Measurements from ENCODE around the gene POLR1C.
A peak's percentile ranks its signal among the peaks of the same experiment; 100 is the strongest.
"Not testable (repeated sequence)": the region's sequence is repeated elsewhere in the genome, so short reads cannot be mapped to it uniquely, and the experiment has no call there.

POLR1C gene, protein sequence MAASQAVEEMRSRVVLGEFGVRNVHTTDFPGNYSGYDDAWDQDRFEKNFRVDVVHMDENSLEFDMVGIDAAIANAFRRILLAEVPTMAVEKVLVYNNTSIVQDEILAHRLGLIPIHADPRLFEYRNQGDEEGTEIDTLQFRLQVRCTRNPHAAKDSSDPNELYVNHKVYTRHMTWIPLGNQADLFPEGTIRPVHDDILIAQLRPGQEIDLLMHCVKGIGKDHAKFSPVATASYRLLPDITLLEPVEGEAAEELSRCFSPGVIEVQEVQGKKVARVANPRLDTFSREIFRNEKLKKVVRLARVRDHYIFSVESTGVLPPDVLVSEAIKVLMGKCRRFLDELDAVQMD

DNA sequence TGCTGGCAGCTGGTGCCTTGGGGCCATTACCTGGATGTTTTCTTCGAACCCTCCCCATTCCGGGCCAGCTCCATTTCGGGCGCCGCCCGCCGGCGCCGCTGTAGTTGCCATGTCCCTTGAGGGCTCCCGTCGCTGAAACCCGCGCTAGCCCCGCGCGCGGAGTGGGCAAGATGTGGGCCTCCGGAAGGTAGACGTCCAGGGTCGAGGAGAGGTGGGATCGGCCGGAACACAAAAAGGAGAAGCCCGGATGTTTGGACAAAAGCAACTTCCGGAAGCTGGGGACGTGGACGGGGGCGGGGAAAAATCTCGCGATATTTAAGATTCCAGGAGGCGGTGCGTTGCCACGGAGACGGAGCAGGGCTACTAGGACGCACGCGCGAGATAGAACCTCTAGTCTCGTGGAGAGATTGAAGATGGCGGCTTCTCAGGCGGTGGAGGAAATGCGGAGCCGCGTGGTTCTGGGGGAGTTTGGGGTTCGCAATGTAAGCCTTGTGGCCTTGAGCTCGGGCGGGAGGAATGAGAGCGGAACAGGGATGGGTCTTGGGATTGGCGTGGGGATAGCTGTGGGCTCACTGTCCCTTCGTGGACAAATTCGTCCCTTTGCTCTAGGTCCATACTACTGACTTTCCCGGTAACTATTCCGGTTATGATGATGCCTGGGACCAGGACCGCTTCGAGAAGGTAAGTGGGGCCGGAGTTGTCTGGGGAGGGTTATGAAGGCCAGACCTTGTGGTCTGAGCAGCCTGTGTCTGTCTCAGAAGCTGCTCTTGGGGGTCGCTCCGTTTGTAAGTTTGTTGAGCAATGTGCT is at the start of gene POLR1C, which contains the start of gene YIPF3:
POLR1C (plus strand) TSS at position 393 of the 808 bp plus-strand sequence; CDS start at position 414, 21 bp downstream.
YIPF3 (minus strand) TSS at position 230 of the 808 bp plus-strand sequence; CDS start at position 111, 119 bp downstream.
- H3K36me3 ChIP-seq (ENCODE audit: insufficient read depth, low read length) = peaks cover 71% of the 10 kb centered on the region
- TF ChIP-seq, protein P1, sequence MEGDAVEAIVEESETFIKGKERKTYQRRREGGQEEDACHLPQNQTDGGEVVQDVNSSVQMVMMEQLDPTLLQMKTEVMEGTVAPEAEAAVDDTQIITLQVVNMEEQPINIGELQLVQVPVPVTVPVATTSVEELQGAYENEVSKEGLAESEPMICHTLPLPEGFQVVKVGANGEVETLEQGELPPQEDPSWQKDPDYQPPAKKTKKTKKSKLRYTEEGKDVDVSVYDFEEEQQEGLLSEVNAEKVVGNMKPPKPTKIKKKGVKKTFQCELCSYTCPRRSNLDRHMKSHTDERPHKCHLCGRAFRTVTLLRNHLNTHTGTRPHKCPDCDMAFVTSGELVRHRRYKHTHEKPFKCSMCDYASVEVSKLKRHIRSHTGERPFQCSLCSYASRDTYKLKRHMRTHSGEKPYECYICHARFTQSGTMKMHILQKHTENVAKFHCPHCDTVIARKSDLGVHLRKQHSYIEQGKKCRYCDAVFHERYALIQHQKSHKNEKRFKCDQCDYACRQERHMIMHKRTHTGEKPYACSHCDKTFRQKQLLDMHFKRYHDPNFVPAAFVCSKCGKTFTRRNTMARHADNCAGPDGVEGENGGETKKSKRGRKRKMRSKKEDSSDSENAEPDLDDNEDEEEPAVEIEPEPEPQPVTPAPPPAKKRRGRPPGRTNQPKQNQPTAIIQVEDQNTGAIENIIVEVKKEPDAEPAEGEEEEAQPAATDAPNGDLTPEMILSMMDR (IDR thresholded peaks at IDR 0.05; ENCODE audit: borderline replicate concordance, extremely low read depth, low read length, poor library complexity, severe bottlenecking) = no peak
- peak within 1 kb of the TSS; percentile 85 for H3K9ac ChIP-seq (ENCODE audit: low read depth, low read length)
- H3K4me1 ChIP-seq (ENCODE audit: insufficient read depth, low read length) = peaks cover 39% of the 10 kb centered on the region
- no peaks in the 10 kb centered on the region for H3K9me3 ChIP-seq (ENCODE audit: insufficient read depth, low read length, severe bottlenecking)
- H3K4me2 ChIP-seq (ENCODE audit: insufficient read depth, low read length) = peak within 1 kb of the TSS; percentile 94
- peaks cover 58% of the 10 kb centered on the region for H3K79me2 ChIP-seq (ENCODE audit: insufficient read depth, low read length)
- peak within 1 kb of the TSS; percentile 87 for H3K27ac ChIP-seq (ENCODE audit: low read length)
- H2AFZ ChIP-seq (ENCODE audit: low read depth, low read length) = peak within 1 kb of the TSS; percentile 87
- peaks cover 18% of the 10 kb centered on the region for H4K20me1 ChIP-seq (ENCODE audit: insufficient read depth, low read length)
- peak; percentile 92 for ATAC-seq (ENCODE audit: insufficient read depth, low read depth)
- H3K4me3 ChIP-seq (ENCODE audit: low read depth in 1 of 2, low read length in 2 of 2) = peak within 1 kb of the TSS; percentile 82 to 85
- H3K27me3 ChIP-seq (ENCODE audit: insufficient read depth, low read length, poor library complexity) = no peaks in the 10 kb centered on the region
- peak; percentile 97 for DNase-seq

DNA sequence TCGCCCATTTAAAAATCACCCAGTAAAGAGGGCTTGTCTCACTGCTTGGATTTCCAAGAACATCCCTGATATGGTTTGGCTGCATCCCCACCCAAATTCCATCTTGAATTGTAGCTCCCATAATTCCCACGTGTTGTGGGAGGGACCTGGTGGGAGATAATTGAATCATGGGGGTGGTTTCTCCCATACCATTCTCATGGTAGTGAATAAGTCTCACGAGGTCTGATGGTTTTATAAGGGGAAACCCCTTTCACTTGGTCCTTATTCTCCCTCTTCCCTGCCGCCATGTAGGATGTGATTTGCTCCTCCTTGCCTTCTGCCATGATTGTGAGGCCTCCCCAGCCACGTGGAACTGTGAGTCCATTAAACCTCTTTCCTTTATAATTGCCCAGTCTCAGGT is 49.6 kb upstream of the POLR1C start:
- ATAC-seq (ENCODE audit: insufficient read depth, low read depth); H3K27me3 ChIP-seq (ENCODE audit: insufficient read depth, low read length, poor library complexity); DNase-seq; H3K36me3 ChIP-seq (ENCODE audit: insufficient read depth, low read length); H3K9me3 ChIP-seq (ENCODE audit: insufficient read depth, low read length, severe bottlenecking); H3K4me3 ChIP-seq (ENCODE audit: low read depth in 1 of 2, low read length in 2 of 2); H3K4me1 ChIP-seq (ENCODE audit: insufficient read depth, low read length); H4K20me1 ChIP-seq (ENCODE audit: insufficient read depth, low read length); H3K79me2 ChIP-seq (ENCODE audit: insufficient read depth, low read length); H3K27ac ChIP-seq (ENCODE audit: low read length); H3K4me2 ChIP-seq (ENCODE audit: insufficient read depth, low read length); H3K9ac ChIP-seq (ENCODE audit: low read depth, low read length); H2AFZ ChIP-seq (ENCODE audit: low read depth, low read length): not testable (repeated sequence)

DNA sequence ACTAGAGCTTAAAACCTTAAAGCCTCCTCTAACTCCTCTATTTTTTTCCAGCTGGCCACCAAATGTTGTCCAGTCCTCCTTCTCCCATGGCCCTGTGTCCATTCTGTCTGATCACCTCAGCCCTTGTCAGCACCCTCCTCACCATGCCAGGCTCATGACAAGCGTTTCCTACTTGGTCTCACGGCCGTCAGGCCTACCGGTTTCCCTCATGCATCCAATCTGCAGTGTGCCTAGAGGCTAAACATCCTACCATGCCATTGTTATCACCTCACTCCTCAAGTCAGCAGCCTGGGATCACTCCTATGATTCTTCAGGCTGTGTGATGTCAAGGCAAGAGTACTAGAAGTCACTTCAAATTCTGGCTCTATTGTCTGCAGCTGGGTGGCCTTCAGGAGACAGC is 49.1 kb upstream of the POLR1C start:
- no peaks in the 10 kb centered on the region for H3K79me2 ChIP-seq (ENCODE audit: insufficient read depth, low read length)
- peaks cover 3% of the 10 kb centered on the region for H3K27me3 ChIP-seq (ENCODE audit: insufficient read depth, low read length, poor library complexity)
- H3K4me3 ChIP-seq (ENCODE audit: low read depth in 1 of 2, low read length in 2 of 2) = no peak overlapping the region
- H3K9me3 ChIP-seq (ENCODE audit: insufficient read depth, low read length, severe bottlenecking) = no peaks in the 10 kb centered on the region
- H3K4me1 ChIP-seq (ENCODE audit: insufficient read depth, low read length) = no peaks in the 10 kb centered on the region
- no peak for TF ChIP-seq EZH2 (IDR thresholded peaks at IDR 0.05; ENCODE audit: borderline replicate concordance, low read depth, low read length, severe bottlenecking)
- TF ChIP-seq, protein P1 (IDR thresholded peaks at IDR 0.05; ENCODE audit: borderline replicate concordance, extremely low read depth, low read length, poor library complexity, severe bottlenecking) = no peak
- H3K4me2 ChIP-seq (ENCODE audit: insufficient read depth, low read length) = no peak overlapping the region
- no peak overlapping the region for H2AFZ ChIP-seq (ENCODE audit: low read depth, low read length)
- H3K27ac ChIP-seq (ENCODE audit: low read length) = no peak overlapping the region
- DNase-seq (no peak), ATAC-seq (ENCODE audit: insufficient read depth, low read depth) (no peak)
- H3K36me3 ChIP-seq (ENCODE audit: insufficient read depth, low read length) = no peaks in the 10 kb centered on the region
- H4K20me1 ChIP-seq (ENCODE audit: insufficient read depth, low read length) = no peaks in the 10 kb centered on the region
- no peak overlapping the region for H3K9ac ChIP-seq (ENCODE audit: low read depth, low read length)

DNA sequence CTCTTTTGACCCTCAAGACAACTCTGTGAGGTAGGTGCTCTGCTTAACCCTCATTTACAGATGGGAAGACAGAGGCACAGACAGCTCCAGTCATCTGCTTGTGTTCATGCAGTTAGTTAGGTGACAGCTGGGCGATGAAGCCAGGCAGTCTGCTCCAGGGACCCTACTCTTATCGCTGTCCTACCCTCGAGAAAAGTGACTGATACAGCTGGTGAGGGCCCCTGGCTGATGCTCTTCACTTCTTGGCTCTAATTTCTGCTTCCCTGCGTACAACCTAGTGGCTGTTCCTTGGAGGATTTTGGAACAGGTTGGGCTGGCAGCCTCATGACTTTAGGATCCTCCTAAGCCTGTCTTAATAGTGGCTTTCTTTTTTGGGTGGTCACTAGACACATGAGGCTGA is 48.6 kb upstream of the POLR1C start:
- H3K4me1 ChIP-seq (ENCODE audit: insufficient read depth, low read length) = no peaks in the 10 kb centered on the region
- no peaks in the 10 kb centered on the region for H3K36me3 ChIP-seq (ENCODE audit: insufficient read depth, low read length)
- no peaks in the 10 kb centered on the region for H3K79me2 ChIP-seq (ENCODE audit: insufficient read depth, low read length)
- no peak overlapping the region for H3K4me3 ChIP-seq (ENCODE audit: low read depth in 1 of 2, low read length in 2 of 2)
- no peaks in the 10 kb centered on the region for H4K20me1 ChIP-seq (ENCODE audit: insufficient read depth, low read length)
- H3K4me2 ChIP-seq (ENCODE audit: insufficient read depth, low read length) = no peak overlapping the region
- no peak overlapping the region for H3K27ac ChIP-seq (ENCODE audit: low read length)
- ATAC-seq (ENCODE audit: insufficient read depth, low read depth) (no peak), DNase-seq (no peak)
- H3K27me3 ChIP-seq (ENCODE audit: insufficient read depth, low read length, poor library complexity) = peaks cover 3% of the 10 kb centered on the region
- no peak overlapping the region for H3K9ac ChIP-seq (ENCODE audit: low read depth, low read length)
- no peak for TF ChIP-seq EZH2 (IDR thresholded peaks at IDR 0.05; ENCODE audit: borderline replicate concordance, low read depth, low read length, severe bottlenecking)
- TF ChIP-seq, protein P1 (IDR thresholded peaks at IDR 0.05; ENCODE audit: borderline replicate concordance, extremely low read depth, low read length, poor library complexity, severe bottlenecking) = no peak
- H2AFZ ChIP-seq (ENCODE audit: low read depth, low read length) = no peak overlapping the region
- no peaks in the 10 kb centered on the region for H3K9me3 ChIP-seq (ENCODE audit: insufficient read depth, low read length, severe bottlenecking)
